SU-DHL-6 (cell line): ENCODE results near the gene PIPOX.

Source experiments
- H2AFZ ChIP-seq: fragments of 200-600 bp; sonication (generic); 2 replicates; pipeline ENCODE4 v1.6.1; 2014; ENCODE audit warnings: low read depth, mild to moderate bottlenecking, moderate library complexity, mixed read lengths, antibody characterized with exemption, low read length; ENCODE audit not compliant: severe bottlenecking
- H3F3A ChIP-seq: fragments of 200-600 bp; shearing (Covaris generic); 2 replicates; pipeline ENCODE4 v1.6.0; 2016; ENCODE audit warnings: antibody characterized with exemption, mild to moderate bottlenecking; ENCODE audit not compliant: insufficient read depth
- H3K27ac ChIP-seq: fragments of 200-600 bp; sonication (generic); 2 replicates; pipeline ENCODE4 v1.5.1; 2016; ENCODE audit warnings: low read depth, mild to moderate bottlenecking, low read length, moderate library complexity, mixed read lengths
- H3K27me3 ChIP-seq: fragments of 200-600 bp; sonication (generic), shearing (Covaris generic); 2 replicates; pipeline ENCODE4 v1.6.0; 2014; ENCODE audit warnings: mild to moderate bottlenecking, low read length
- H3K36me3 ChIP-seq: fragments of 200-600 bp; sonication (generic); 2 replicates; pipeline ENCODE4 v1.6.1; 2014; ENCODE audit warnings: mild to moderate bottlenecking, low read length, mixed read lengths
- H3K4me2 ChIP-seq: fragments of 300-600, 200-600 bp; shearing (Covaris generic), sonication (generic); 2 replicates; pipeline ENCODE4 v1.6.0; 2014; ENCODE audit warnings: low read length, low read depth, mild to moderate bottlenecking; ENCODE audit not compliant: poor library complexity, severe bottlenecking
- H3K4me3 ChIP-seq: fragments of 200-600 bp; sonication (generic); 2 replicates; pipeline ENCODE4 v1.5.1; 2014; ENCODE audit warnings: antibody characterized with exemption, low read length, mild to moderate bottlenecking, mixed read lengths; ENCODE audit not compliant: insufficient read depth, poor library complexity, severe bottlenecking
- H3K79me2 ChIP-seq: fragments of 200-600 bp; sonication (generic); 2 replicates; pipeline ENCODE4 v1.6.1; 2014; ENCODE audit warnings: mild to moderate bottlenecking, low read length, moderate library complexity; ENCODE audit not compliant: insufficient read depth
- H3K9ac ChIP-seq: fragments of 200-600 bp; sonication (generic); 2 replicates; pipeline ENCODE4 v1.7.0; 2014; ENCODE audit warnings: mild to moderate bottlenecking, low read length
- H3K9me2 ChIP-seq: fragments of 200-600 bp; sonication (generic); replicated peaks from 2 replicates; pipeline ENCODE4 v1.6.1; 2014; ENCODE audit warnings: low read length; ENCODE audit not compliant: insufficient read depth
- H3K9me3 ChIP-seq: fragments of 200-600 bp; sonication (generic); 2 replicates; pipeline ENCODE4 v1.6.1; 2014; ENCODE audit warnings: low read length, mixed read lengths; ENCODE audit not compliant: insufficient read depth
- H4K20me1 ChIP-seq: fragments of 200-600 bp; sonication (generic); 2 replicates; pipeline ENCODE4 v1.6.1; 2014; ENCODE audit warnings: low read depth, mild to moderate bottlenecking, antibody characterized with exemption, low read length, moderate library complexity, mixed read lengths
- CTCF ChIP-seq: fragments of 200-600 bp; sonication (generic); IDR thresholded peaks from one replicate; pipeline ENCODE4 v1.5.1; 2017; ENCODE audit warnings: antibody characterized with exemption, mild to moderate bottlenecking, low read length, moderate library complexity; ENCODE audit not compliant: insufficient read depth, poor library complexity, severe bottlenecking
- EZH2phosphoT487 ChIP-seq: fragments of 200-600 bp; sonication (generic), shearing (Covaris generic); conservative IDR thresholded peaks from 2 replicates; pipeline ENCODE4 v1.6.1; 2018; ENCODE audit warnings: mild to moderate bottlenecking, antibody characterized with exemption, low read length, moderate library complexity, mixed read lengths

The PIPOX gene

GRCh38 chr17:29048440-29049368, 5.8 kb downstream of the PIPOX start:
- H3K9me3 ChIP-seq, result no peaks in the 10 kb centered on the region
- no peak overlapping the region for H3K4me3 ChIP-seq
- H4K20me1 ChIP-seq, result no peaks in the 10 kb centered on the region
- H3F3A ChIP-seq, result no peaks in the 10 kb centered on the region
- H2AFZ ChIP-seq, result no peak overlapping the region
- H3K79me2 ChIP-seq, result no peaks in the 10 kb centered on the region
- no peaks in the 10 kb centered on the region for H3K9me2 ChIP-seq
- no peak overlapping the region for H3K4me2 ChIP-seq
- no peak overlapping the region for H3K9ac ChIP-seq
- no peak overlapping the region for H3K27ac ChIP-seq
- no peaks in the 10 kb centered on the region for H3K27me3 ChIP-seq
- no peaks in the 10 kb centered on the region for H3K36me3 ChIP-seq
- no peak for TF ChIP-seq CTCF
- TF ChIP-seq EZH2phosphoT487, result no peak

- Histone ChIP-seq H3K36me3 (no peaks in the 10 kb centered on the region), H2AFZ (no peak overlapping the region), H3K27me3 (no peaks in the 10 kb centered on the region), H3K9ac (no peak overlapping the region), H3K4me2 (no peak overlapping the region), H3K79me2 (no peaks in the 10 kb centered on the region), H3F3A (no peaks in the 10 kb centered on the region), H3K9me2 (no peaks in the 10 kb centered on the region), H3K9me3 (no peaks in the 10 kb centered on the region), H3K4me3 (no peak overlapping the region), H3K27ac (no peak overlapping the region), H4K20me1 (no peaks in the 10 kb centered on the region)
- TF ChIP-seq CTCF (no peak), EZH2phosphoT487 (no peak)
Measured at GRCh38 chr17:29049541-29050145, 6.7 kb downstream of the PIPOX start.

- no peaks in the 10 kb centered on the region for H3K27me3 ChIP-seq
- H3K9me2 ChIP-seq, result no peaks in the 10 kb centered on the region
- H3K36me3 ChIP-seq, result no peaks in the 10 kb centered on the region
- no peak overlapping the region for H2AFZ ChIP-seq
- no peaks in the 10 kb centered on the region for H3K79me2 ChIP-seq
- no peak overlapping the region for H3K9ac ChIP-seq
- H3K9me3 ChIP-seq, result no peaks in the 10 kb centered on the region
- H3K4me2 ChIP-seq, result no peak overlapping the region
- no peak overlapping the region for H3K27ac ChIP-seq
- no peak overlapping the region for H3K4me3 ChIP-seq
- TF ChIP-seq CTCF, result no peak
- no peak for TF ChIP-seq EZH2phosphoT487
- H3F3A ChIP-seq, result no peaks in the 10 kb centered on the region
- H4K20me1 ChIP-seq, result no peaks in the 10 kb centered on the region
Measured at GRCh38 chr17:29050176-29050575, 7.2 kb downstream of the PIPOX start.
